ENCODE data around the gene KISS1. TPM values are rescaled to one million over a fixed set of nuclear protein-coding genes. Genes with fewer than 3 reads are reported as not detected.

Gene KISS1
- total and polyA plus RNA-seq, 2 donors (not counting 1 experiment from before 2014, with no cell fraction given), result 0.17 to 0.52 TPM

- peak; percentile 17 to 88 for DNase-seq (ENCODE audit: low read depth in 2 of 2)
- peak overlapping the region; percentile 8 for H3K4me2 ChIP-seq (ENCODE audit: extremely low read depth, insufficient read depth, low read length)
- no peaks in the 10 kb centered on the region for H4K20me1 ChIP-seq (ENCODE audit: control insufficient read depth, extremely low read depth, insufficient read depth, low read length)
- no peaks in the 10 kb centered on the region for H3K36me3 ChIP-seq (ENCODE audit: control insufficient read depth, insufficient read depth, low read length)
- no peak overlapping the region for H3K27ac ChIP-seq (ENCODE audit: insufficient read depth, low read length)
- no peaks in the 10 kb centered on the region for H3K79me2 ChIP-seq (ENCODE audit: control insufficient read depth, insufficient read depth, low read length)
- TF ChIP-seq CTCF (conservative IDR thresholded peaks at IDR 0.05 in 1 of 2, IDR thresholded peaks at IDR 0.05 in 1 of 2; ENCODE audit: low read depth in 1 of 2, low read length in 2 of 2) (no peak), EZH2 (IDR thresholded peaks at IDR 0.05; ENCODE audit: low read length, missing control alignments) (no peak)
- no peak overlapping the region for H3K4me3 ChIP-seq (replicated peaks in 1 of 4; ENCODE audit: control extremely low read depth in 1 of 4, insufficient read depth in 1 of 4, low read depth in 3 of 4, low read length in 4 of 4)
- peaks cover 3% of the 10 kb centered on the region for H3K4me1 ChIP-seq (ENCODE audit: control insufficient read depth, extremely low read depth, insufficient read depth, low read length)
- H3K9me3 ChIP-seq (ENCODE audit: control insufficient read depth, insufficient read depth, low read depth, low read length), result no peaks in the 10 kb centered on the region
- no peak overlapping the region for H3K9ac ChIP-seq (ENCODE audit: insufficient read depth, low read length)
- peaks cover 7% of the 10 kb centered on the region for H3K27me3 ChIP-seq (ENCODE audit: control insufficient read depth, insufficient read depth, low read length)
- H2AFZ ChIP-seq (ENCODE audit: low read length), result no peak overlapping the region
These were observed 2.4 kb upstream of the KISS1 start for GRCh38 chr1:204198348-204199340.

GRCh38 chr1:204197068-204197467, 777 bp upstream of the KISS1 start:
- Histone ChIP-seq H3K9ac (ENCODE audit: insufficient read depth, low read length) (no peak overlapping the region), H3K4me3 (replicated peaks in 1 of 4; ENCODE audit: control extremely low read depth in 1 of 4, insufficient read depth in 1 of 4, low read depth in 3 of 4, low read length in 4 of 4) (no peak overlapping the region), H3K27me3 (ENCODE audit: control insufficient read depth, insufficient read depth, low read length) (peaks cover 6% of the 10 kb centered on the region), H3K9me3 (ENCODE audit: control insufficient read depth, insufficient read depth, low read depth, low read length) (no peaks in the 10 kb centered on the region), H2AFZ (ENCODE audit: low read length) (no peak overlapping the region), H3K4me1 (ENCODE audit: control insufficient read depth, extremely low read depth, insufficient read depth, low read length) (peaks cover 3% of the 10 kb centered on the region), H4K20me1 (ENCODE audit: control insufficient read depth, extremely low read depth, insufficient read depth, low read length) (no peaks in the 10 kb centered on the region), H3K36me3 (ENCODE audit: control insufficient read depth, insufficient read depth, low read length) (no peaks in the 10 kb centered on the region), H3K27ac (ENCODE audit: insufficient read depth, low read length) (no peak overlapping the region), H3K4me2 (ENCODE audit: extremely low read depth, insufficient read depth, low read length) (no peak overlapping the region), H3K79me2 (ENCODE audit: control insufficient read depth, insufficient read depth, low read length) (no peaks in the 10 kb centered on the region)
- no peak for TF ChIP-seq EZH2 (IDR thresholded peaks at IDR 0.05; ENCODE audit: low read length, missing control alignments)
- no peak for TF ChIP-seq CTCF (conservative IDR thresholded peaks at IDR 0.05 in 1 of 2, IDR thresholded peaks at IDR 0.05 in 1 of 2; ENCODE audit: low read depth in 1 of 2, low read length in 2 of 2)
- DNase-seq (ENCODE audit: low read depth in 2 of 2), result no peak

GRCh38 chr1:204194771-204195170, 1.5 kb downstream of the KISS1 start:
- Histone ChIP-seq H3K27ac (ENCODE audit: insufficient read depth, low read length) (no peak overlapping the region), H4K20me1 (ENCODE audit: control insufficient read depth, extremely low read depth, insufficient read depth, low read length) (no peaks in the 10 kb centered on the region), H3K4me2 (ENCODE audit: extremely low read depth, insufficient read depth, low read length) (no peak overlapping the region), H3K4me3 (replicated peaks in 1 of 4; ENCODE audit: control extremely low read depth in 1 of 4, insufficient read depth in 1 of 4, low read depth in 3 of 4, low read length in 4 of 4) (no peak overlapping the region), H2AFZ (ENCODE audit: low read length) (no peak overlapping the region), H3K36me3 (ENCODE audit: control insufficient read depth, insufficient read depth, low read length) (no peaks in the 10 kb centered on the region), H3K27me3 (ENCODE audit: control insufficient read depth, insufficient read depth, low read length) (peaks cover 10% of the 10 kb centered on the region), H3K79me2 (ENCODE audit: control insufficient read depth, insufficient read depth, low read length) (no peaks in the 10 kb centered on the region), H3K9ac (ENCODE audit: insufficient read depth, low read length) (no peak overlapping the region), H3K9me3 (ENCODE audit: control insufficient read depth, insufficient read depth, low read depth, low read length) (no peaks in the 10 kb centered on the region), H3K4me1 (ENCODE audit: control insufficient read depth, extremely low read depth, insufficient read depth, low read length) (peaks cover 3% of the 10 kb centered on the region)
- no peak for DNase-seq (ENCODE audit: low read depth in 2 of 2)
- TF ChIP-seq EZH2 (IDR thresholded peaks at IDR 0.05; ENCODE audit: low read length, missing control alignments) (no peak), CTCF (conservative IDR thresholded peaks at IDR 0.05 in 1 of 2, IDR thresholded peaks at IDR 0.05 in 1 of 2; ENCODE audit: low read depth in 1 of 2, low read length in 2 of 2) (no peak)
